Tibial nerve (tissue), 4 donors: ENCODE measurements around the gene FBXW2. TPM values are rescaled to one million over a fixed set of nuclear protein-coding genes. Genes with fewer than 3 reads are reported as not detected.

Source experiments
- DNase-seq, 2 donors: peaks; one replicate each; pipeline ENCODE4 v3.0.0-alpha.2; 2019; ENCODE audit warnings: low spot score in 2 of 2
- H3K27ac ChIP-seq, 4 donors: fragments of 200-600 bp; sonication (generic) in 3 of 4; one replicate each; pipeline ENCODE4 v1.5.1; 2017 to 2019; ENCODE audit warnings: mild to moderate bottlenecking in 1 of 4
- H3K27me3 ChIP-seq, 2 donors: fragments of 200-600 bp; sonication (generic) in 1 of 2; one replicate each; pipeline versions ENCODE4 v1.5.1 to v1.6.0; 2017 to 2019
- H3K36me3 ChIP-seq, 3 donors: fragments of 200-600 bp; sonication (generic); one replicate each; pipeline ENCODE4 v1.5.1; 2018 to 2019
- H3K4me1 ChIP-seq, 4 donors: fragments of 200-600 bp; sonication (generic) in 3 of 4; one replicate each; pipeline ENCODE4 v1.5.1; 2017 to 2019
- H3K4me3 ChIP-seq, 4 donors: fragments of 200-600 bp; sonication (generic) in 3 of 4; one replicate each; pipeline ENCODE4 v1.5.1; 2017 to 2019; ENCODE audit warnings: mild to moderate bottlenecking in 1 of 4, moderate library complexity in 1 of 4
- H3K9me3 ChIP-seq, 4 donors: fragments of 200-600 bp; sonication (generic) in 3 of 4; one replicate each; pipeline ENCODE4 v1.5.1; 2017 to 2019
- EP300 ChIP-seq, 2 donors: sonication (generic); formaldehyde crosslinking; IDR thresholded peaks; one replicate each; pipeline ENCODE4 v1.6.1; 2017; ENCODE audit warnings: antibody characterized with exemption in 2 of 2, mild to moderate bottlenecking in 1 of 2
- POLR2A ChIP-seq, 2 donors: fragments of 450-650 bp; IDR thresholded peaks; one replicate each; pipeline ENCODE4 v1.6.1; 2017; ENCODE audit warnings: antibody characterized with exemption in 2 of 2, mild to moderate bottlenecking in 2 of 2, moderate library complexity in 2 of 2
- whole genome bisulfite sequencing, 2 donors: methylation state at CpG; one replicate each; pipeline ENCODE4 v1.1.5; 2018; 5-methylcytosine and 5-hydroxymethylcytosine counted together
- total RNA-seq, 4 donors: library from RNA; depleted of rRNA; stranded (reverse); fragments of >200 nt; gene quantifications; one replicate each; pipeline ENCODE4 v1.1.0, GENCODE V29; 2016
- TF ChIP-seq, protein P1 (sequence below), 5 experiments: fragments of 200-600 bp in 3 of 5; fragments of 450-650 bp in 2 of 5; sonication (generic) in 3 of 5; IDR thresholded peaks; one replicate each; pipeline ENCODE4 v1.5.1; 2016 to 2019; ENCODE audit warnings: antibody characterized with exemption in 5 of 5, mild to moderate bottlenecking in 3 of 5, moderate library complexity in 2 of 5

FBXW2 gene
- total RNA-seq, 4 donors from 2014 or later = 33.9 to 56.6 (median 45.7) TPM

DNA sequence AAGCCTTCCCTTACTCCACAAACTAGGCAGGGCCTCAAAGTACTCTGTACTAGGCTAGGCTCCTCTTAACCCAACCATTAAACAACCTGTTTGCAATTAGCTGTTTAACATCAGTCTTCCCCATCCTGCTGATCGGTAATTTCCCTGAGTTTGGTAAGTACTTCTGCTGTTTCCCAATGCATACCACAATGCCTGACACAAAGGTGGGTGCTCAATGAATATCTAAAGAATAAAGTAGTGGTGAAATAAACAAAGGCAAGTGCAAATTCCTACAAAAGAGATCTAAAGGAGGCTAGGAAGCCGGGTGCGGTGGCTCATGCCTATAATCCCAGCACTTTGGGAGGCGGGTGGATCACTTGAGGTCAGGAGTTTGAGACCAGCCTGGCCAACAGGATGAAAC lies 25.0 kb downstream of the FBXW2 start:
- peaks cover 0 to 97% (median 19%) of the 10 kb centered on the region in 3 donors for H3K36me3 ChIP-seq
- no peaks in the 10 kb centered on the region for H3K9me3 ChIP-seq
- WGBS, 2 donors = 89 to 90% methylated on average over 4 of the region's 4 CpGs
- no peaks in the 10 kb centered on the region for H3K27me3 ChIP-seq
- H3K27ac ChIP-seq = no peak overlapping the region
- no peaks in the 10 kb centered on the region for H3K4me1 ChIP-seq
- DNase-seq = no peak
- H3K4me3 ChIP-seq = no peak overlapping the region
- TF ChIP-seq, protein P1, sequence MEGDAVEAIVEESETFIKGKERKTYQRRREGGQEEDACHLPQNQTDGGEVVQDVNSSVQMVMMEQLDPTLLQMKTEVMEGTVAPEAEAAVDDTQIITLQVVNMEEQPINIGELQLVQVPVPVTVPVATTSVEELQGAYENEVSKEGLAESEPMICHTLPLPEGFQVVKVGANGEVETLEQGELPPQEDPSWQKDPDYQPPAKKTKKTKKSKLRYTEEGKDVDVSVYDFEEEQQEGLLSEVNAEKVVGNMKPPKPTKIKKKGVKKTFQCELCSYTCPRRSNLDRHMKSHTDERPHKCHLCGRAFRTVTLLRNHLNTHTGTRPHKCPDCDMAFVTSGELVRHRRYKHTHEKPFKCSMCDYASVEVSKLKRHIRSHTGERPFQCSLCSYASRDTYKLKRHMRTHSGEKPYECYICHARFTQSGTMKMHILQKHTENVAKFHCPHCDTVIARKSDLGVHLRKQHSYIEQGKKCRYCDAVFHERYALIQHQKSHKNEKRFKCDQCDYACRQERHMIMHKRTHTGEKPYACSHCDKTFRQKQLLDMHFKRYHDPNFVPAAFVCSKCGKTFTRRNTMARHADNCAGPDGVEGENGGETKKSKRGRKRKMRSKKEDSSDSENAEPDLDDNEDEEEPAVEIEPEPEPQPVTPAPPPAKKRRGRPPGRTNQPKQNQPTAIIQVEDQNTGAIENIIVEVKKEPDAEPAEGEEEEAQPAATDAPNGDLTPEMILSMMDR (IDR thresholded peaks at IDR 0.05) = no peak
- no peak for TF ChIP-seq EP300 (IDR thresholded peaks at IDR 0.05)
- no peak for TF ChIP-seq POLR2A (IDR thresholded peaks at IDR 0.05)

DNA sequence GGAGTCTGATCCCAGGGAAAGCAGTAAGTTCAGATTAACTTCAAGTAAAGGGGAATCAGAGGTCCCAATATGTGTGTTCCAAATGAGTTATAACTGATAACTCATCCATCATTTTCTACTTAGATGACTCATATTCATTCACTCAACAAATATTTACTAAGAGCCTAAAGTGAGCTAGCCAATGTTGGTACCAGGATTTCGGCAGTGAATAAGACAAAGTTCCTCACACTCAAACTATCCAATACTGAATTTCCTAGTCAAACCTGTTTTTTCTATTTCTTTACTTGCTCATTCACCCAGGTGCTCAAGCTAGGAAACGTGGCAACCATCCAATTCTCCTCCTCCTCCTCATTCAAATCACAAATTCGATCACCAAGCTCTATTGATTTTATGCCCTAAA lies 25.8 kb downstream of the FBXW2 start:
- H3K36me3 ChIP-seq = peaks cover 0 to 97% (median 19%) of the 10 kb centered on the region in 3 donors

DNA sequence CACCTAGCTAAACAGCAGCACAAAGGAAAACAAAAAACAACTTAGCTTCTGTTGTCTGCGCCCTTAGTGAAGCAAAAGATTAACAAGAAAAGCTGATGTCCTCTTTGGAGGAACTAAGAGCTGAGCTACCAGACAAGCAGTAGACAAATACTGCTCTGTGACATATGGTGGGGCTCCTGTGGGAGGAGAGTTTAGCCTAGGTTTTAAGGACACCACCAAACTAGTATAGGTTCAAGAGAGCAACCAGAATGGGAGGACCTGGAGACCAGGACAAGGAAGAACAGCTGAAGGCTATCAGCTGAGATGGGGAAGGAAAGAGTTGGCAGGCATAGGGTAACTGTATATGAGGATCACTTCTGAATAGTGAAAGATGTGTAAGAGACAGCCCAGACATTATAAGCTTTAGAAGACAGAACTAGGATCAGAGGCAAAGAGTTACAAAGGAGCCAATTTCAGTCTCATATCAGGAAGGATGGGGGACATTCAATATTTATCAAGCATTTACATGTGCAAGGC lies 27.2 kb downstream of the FBXW2 start:
- Histone ChIP-seq H3K27me3 (no peaks in the 10 kb centered on the region), H3K36me3 (peaks cover 0 to 99% (median 19%) of the 10 kb centered on the region in 3 donors), H3K4me3 (no peak overlapping the region), H3K9me3 (no peaks in the 10 kb centered on the region), H3K27ac (no peak overlapping the region), H3K4me1 (no peaks in the 10 kb centered on the region)
- TF ChIP-seq, protein P1 (IDR thresholded peaks at IDR 0.05) = no peak
- TF ChIP-seq EP300 (IDR thresholded peaks at IDR 0.05) (no peak), POLR2A (IDR thresholded peaks at IDR 0.05) (no peak)
- no peak for DNase-seq
- 89 to 90% methylated on average over 1 of the region's 1 CpG for WGBS, 2 donors

More for the DNA sequence above, 25.8 kb downstream of the FBXW2 start:
- Histone ChIP-seq H3K4me1 (no peaks in the 10 kb centered on the region), H3K27me3 (no peaks in the 10 kb centered on the region), H3K4me3 (no peak overlapping the region), H3K9me3 (no peaks in the 10 kb centered on the region), H3K27ac (no peak overlapping the region)
- whole genome bisulfite sequencing, 2 donors = 83% methylated on average over 3 of the region's 3 CpGs
- no peak for TF ChIP-seq POLR2A (IDR thresholded peaks at IDR 0.05)
- TF ChIP-seq, protein P1 (IDR thresholded peaks at IDR 0.05) = no peak
- TF ChIP-seq EP300 (IDR thresholded peaks at IDR 0.05) = no peak
- DNase-seq = no peak

DNA sequence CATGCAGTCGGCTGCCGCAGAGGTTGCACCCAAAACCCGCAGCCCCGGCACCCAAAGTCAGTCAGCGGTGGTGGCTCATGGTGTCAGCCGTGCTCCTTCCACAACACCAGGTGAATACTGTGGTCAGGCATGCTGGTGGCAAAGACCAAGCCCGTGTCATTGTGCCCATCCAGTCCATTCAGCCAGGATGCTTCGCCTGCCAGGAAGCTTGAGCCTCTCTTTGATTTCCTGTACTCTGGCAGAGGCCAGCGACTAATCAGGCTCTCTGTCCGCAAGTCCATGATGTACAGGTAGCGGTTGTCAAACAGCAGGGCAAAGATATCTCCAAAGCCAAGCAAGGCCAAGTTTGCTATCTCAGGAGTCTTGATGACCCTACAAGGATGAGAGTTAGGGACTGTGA lies 28.7 kb downstream of the FBXW2 start:
- 89 to 94% methylated on average over 10 of the region's 11 CpGs for WGBS, 2 donors
- peaks cover 0 to 97% (median 19%) of the 10 kb centered on the region in 3 donors for H3K36me3 ChIP-seq
- no peak overlapping the region for H3K27ac ChIP-seq
- no peaks in the 10 kb centered on the region for H3K27me3 ChIP-seq
- no peak for DNase-seq
- no peak overlapping the region for H3K4me3 ChIP-seq
- no peaks in the 10 kb centered on the region for H3K4me1 ChIP-seq
- no peaks in the 10 kb centered on the region for H3K9me3 ChIP-seq
- TF ChIP-seq EP300 (IDR thresholded peaks at IDR 0.05) (no peak), POLR2A (IDR thresholded peaks at IDR 0.05) (no peak)
- TF ChIP-seq, protein P1 (IDR thresholded peaks at IDR 0.05) = no peak

DNA sequence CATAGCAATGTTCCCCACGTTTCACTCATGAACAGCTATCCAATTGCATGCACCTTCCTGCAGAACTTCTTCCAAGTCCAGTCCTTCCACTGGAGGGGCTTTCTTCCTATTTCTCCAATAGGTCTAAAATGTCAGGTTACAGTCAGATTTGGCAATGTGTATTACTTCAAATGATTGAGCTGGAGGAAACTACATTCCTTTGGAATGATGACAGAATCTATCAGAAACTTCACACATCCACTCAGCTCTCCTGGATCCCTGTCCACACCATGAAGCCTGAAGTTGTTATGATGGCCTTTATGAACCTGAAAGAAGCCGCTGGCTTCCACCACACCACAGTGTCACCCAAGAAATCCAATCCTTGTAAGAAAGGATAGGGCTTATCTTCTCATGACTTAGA lies 32.2 kb downstream of the FBXW2 start:
- H3K9me3 ChIP-seq = no peaks in the 10 kb centered on the region
- no peak overlapping the region for H3K4me3 ChIP-seq
- TF ChIP-seq POLR2A (IDR thresholded peaks at IDR 0.05) (no peak), EP300 (IDR thresholded peaks at IDR 0.05) (no peak)
- TF ChIP-seq, protein P1 (IDR thresholded peaks at IDR 0.05) = no peak
- no peak for DNase-seq
- no peak overlapping the region for H3K27ac ChIP-seq
- no peaks in the 10 kb centered on the region for H3K4me1 ChIP-seq
- peaks cover 0 to 64% (median 13%) of the 10 kb centered on the region in 3 donors for H3K36me3 ChIP-seq
- 59 to 80% methylated on average over 2 of the region's 2 CpGs for WGBS, 2 donors
- H3K27me3 ChIP-seq = no peaks in the 10 kb centered on the region
